Astrocyte (in vitro differentiated cells and primary cell): ENCODE data around the gene BTRC.
"Not testable (repeated sequence)": the region's sequence is repeated elsewhere in the genome, so short reads cannot be mapped to it uniquely, and the experiment has no call there.

Experiments used
- EZH2 ChIP-seq: IDR thresholded peaks from 2 replicates; pipeline ENCODE4 v1.6.1; 2012; ENCODE audit warnings: mild to moderate bottlenecking, low read length, inconsistent platforms; ENCODE audit not compliant: insufficient read depth
- TF ChIP-seq, protein P1 (sequence below): IDR thresholded peaks from 2 replicates; pipeline ENCODE4 v1.5.1; 2011; ENCODE audit warnings: low read depth, mild to moderate bottlenecking, inconsistent platforms, low read length, moderate library complexity; ENCODE audit not compliant: insufficient read depth

DNA sequence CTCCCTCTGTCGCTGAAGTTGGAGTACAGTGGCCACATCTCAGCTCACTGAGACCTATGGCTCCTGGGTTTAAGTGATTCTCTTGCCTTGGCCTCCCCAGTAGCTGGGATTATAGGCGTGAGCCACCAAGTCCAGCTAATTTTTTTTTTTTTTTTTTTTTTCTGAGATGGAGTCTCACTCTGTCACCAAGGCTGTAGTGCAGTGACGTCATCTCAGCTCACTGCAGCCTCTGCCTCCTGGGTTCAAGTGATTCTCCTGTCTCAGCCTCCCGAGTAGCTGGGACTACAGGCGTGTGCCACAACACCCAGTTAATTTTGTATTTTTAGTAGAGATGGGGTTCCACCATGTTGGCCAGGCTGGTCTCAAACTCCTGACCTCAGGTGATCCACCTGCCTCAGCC is 19.7 kb upstream of the BTRC start:
- TF ChIP-seq, protein P1, sequence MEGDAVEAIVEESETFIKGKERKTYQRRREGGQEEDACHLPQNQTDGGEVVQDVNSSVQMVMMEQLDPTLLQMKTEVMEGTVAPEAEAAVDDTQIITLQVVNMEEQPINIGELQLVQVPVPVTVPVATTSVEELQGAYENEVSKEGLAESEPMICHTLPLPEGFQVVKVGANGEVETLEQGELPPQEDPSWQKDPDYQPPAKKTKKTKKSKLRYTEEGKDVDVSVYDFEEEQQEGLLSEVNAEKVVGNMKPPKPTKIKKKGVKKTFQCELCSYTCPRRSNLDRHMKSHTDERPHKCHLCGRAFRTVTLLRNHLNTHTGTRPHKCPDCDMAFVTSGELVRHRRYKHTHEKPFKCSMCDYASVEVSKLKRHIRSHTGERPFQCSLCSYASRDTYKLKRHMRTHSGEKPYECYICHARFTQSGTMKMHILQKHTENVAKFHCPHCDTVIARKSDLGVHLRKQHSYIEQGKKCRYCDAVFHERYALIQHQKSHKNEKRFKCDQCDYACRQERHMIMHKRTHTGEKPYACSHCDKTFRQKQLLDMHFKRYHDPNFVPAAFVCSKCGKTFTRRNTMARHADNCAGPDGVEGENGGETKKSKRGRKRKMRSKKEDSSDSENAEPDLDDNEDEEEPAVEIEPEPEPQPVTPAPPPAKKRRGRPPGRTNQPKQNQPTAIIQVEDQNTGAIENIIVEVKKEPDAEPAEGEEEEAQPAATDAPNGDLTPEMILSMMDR: not testable (repeated sequence)
- not testable (repeated sequence) for TF ChIP-seq EZH2
